ENCODE data around the gene BMP6.

- no peak for TF ChIP-seq CTCF (IDR thresholded peaks at IDR 0.05)
- TF ChIP-seq POLR2A (IDR thresholded peaks at IDR 0.05), result no peak
Observed at GRCh38 chr6:7918403-7918802, 192.5 kb downstream of the BMP6 start.

Measured in esophagus squamous epithelium (tissue), 4 donors.